ENCODE data around the gene G6PC2. TPM values are rescaled to one million over a fixed set of nuclear protein-coding genes. Genes with fewer than 3 reads are reported as not detected.
"Not testable (repeated sequence)": the region's sequence is repeated elsewhere in the genome, so short reads cannot be mapped to it uniquely, and the experiment has no call there.

Gene G6PC2
- total RNA-seq, 1 donor from 2014 or later, result not detected

GRCh38 chr2:168874368-168875054 lies 26.6 kb upstream of the G6PC2 start:
- FAIRE-seq (no peak), DNase-seq (ENCODE audit: low read depth) (no peak)
- Mint-ChIP-seq H3K27me3 (ENCODE audit: low read depth, unreplicated experiment) (no peaks in the 10 kb centered on the region), H3K9me3 (ENCODE audit: unreplicated experiment) (no peaks in the 10 kb centered on the region), H3K36me3 (ENCODE audit: low read depth, unreplicated experiment) (no peaks in the 10 kb centered on the region), H3K4me1 (ENCODE audit: low read depth, unreplicated experiment) (no peaks in the 10 kb centered on the region), H3K4me3 (ENCODE audit: unreplicated experiment) (no peak overlapping the region), H3K27ac (ENCODE audit: unreplicated experiment) (no peak overlapping the region)
- Histone ChIP-seq H3K36me3 (ENCODE audit: insufficient read depth, low read length) (no peaks in the 10 kb centered on the region), H3K9ac (ENCODE audit: low read length) (no peak overlapping the region), H4K20me1 (ENCODE audit: insufficient read depth, low read length) (no peaks in the 10 kb centered on the region), H3K4me1 (ENCODE audit: insufficient read depth, low read length) (no peaks in the 10 kb centered on the region), H3K27me3 (ENCODE audit: insufficient read depth, low read length) (no peaks in the 10 kb centered on the region), H3K9me3 (ENCODE audit: insufficient read depth, low read depth, low read length) (no peaks in the 10 kb centered on the region), H2AFZ (ENCODE audit: low read depth, low read length) (no peak overlapping the region), H3K27ac (ENCODE audit: low read depth, low read length) (no peak overlapping the region), H3K4me3 (ENCODE audit: insufficient read depth, low read depth, low read length) (no peak overlapping the region), H3K79me2 (ENCODE audit: insufficient read depth, low read length) (no peaks in the 10 kb centered on the region), H3K4me2 (ENCODE audit: low read length) (no peak overlapping the region)
- TF ChIP-seq EZH2 (IDR thresholded peaks at IDR 0.05; ENCODE audit: insufficient read depth, low read length) (no peak), CTCF (IDR thresholded peaks at IDR 0.05; ENCODE audit: insufficient read depth, low read depth, low read length) (no peak)

- not testable (repeated sequence) for H3K79me2 ChIP-seq (ENCODE audit: insufficient read depth, low read length); H3K4me1 ChIP-seq (ENCODE audit: insufficient read depth, low read length); H3K36me3 Mint-ChIP-seq (ENCODE audit: low read depth, unreplicated experiment); FAIRE-seq; DNase-seq (ENCODE audit: low read depth); H3K27me3 ChIP-seq (ENCODE audit: insufficient read depth, low read length); H3K9me3 ChIP-seq (ENCODE audit: insufficient read depth, low read depth, low read length); H3K4me2 ChIP-seq (ENCODE audit: low read length); H3K36me3 ChIP-seq (ENCODE audit: insufficient read depth, low read length); H3K9ac ChIP-seq (ENCODE audit: low read length); H3K27ac ChIP-seq (ENCODE audit: low read depth, low read length); H3K27me3 Mint-ChIP-seq (ENCODE audit: low read depth, unreplicated experiment); H3K4me1 Mint-ChIP-seq (ENCODE audit: low read depth, unreplicated experiment); H2AFZ ChIP-seq (ENCODE audit: low read depth, low read length); H3K27ac Mint-ChIP-seq (ENCODE audit: unreplicated experiment); H3K4me3 ChIP-seq (ENCODE audit: insufficient read depth, low read depth, low read length); H3K4me3 Mint-ChIP-seq (ENCODE audit: unreplicated experiment); H3K9me3 Mint-ChIP-seq (ENCODE audit: unreplicated experiment); H4K20me1 ChIP-seq (ENCODE audit: insufficient read depth, low read length)
Measured at GRCh38 chr2:168882163-168882562, 18.9 kb upstream of the G6PC2 start.

- DNase-seq (ENCODE audit: low read depth) (peak; percentile 40), FAIRE-seq (no peak)
- Mint-ChIP-seq H3K4me1 (ENCODE audit: low read depth, unreplicated experiment) (no peaks in the 10 kb centered on the region), H3K27me3 (ENCODE audit: low read depth, unreplicated experiment) (no peaks in the 10 kb centered on the region), H3K36me3 (ENCODE audit: low read depth, unreplicated experiment) (no peaks in the 10 kb centered on the region), H3K4me3 (ENCODE audit: unreplicated experiment) (no peak overlapping the region), H3K9me3 (ENCODE audit: unreplicated experiment) (no peaks in the 10 kb centered on the region), H3K27ac (ENCODE audit: unreplicated experiment) (no peak overlapping the region)
- peaks cover 3% of the 10 kb centered on the region for H3K36me3 ChIP-seq (ENCODE audit: insufficient read depth, low read length)
- no peaks in the 10 kb centered on the region for H4K20me1 ChIP-seq (ENCODE audit: insufficient read depth, low read length)
- no peaks in the 10 kb centered on the region for H3K9me3 ChIP-seq (ENCODE audit: insufficient read depth, low read depth, low read length)
- H3K27me3 ChIP-seq (ENCODE audit: insufficient read depth, low read length), result no peaks in the 10 kb centered on the region
- peak overlapping the region; percentile 0 for H3K4me2 ChIP-seq (ENCODE audit: low read length)
- H3K9ac ChIP-seq (ENCODE audit: low read length), result no peak overlapping the region
- no peak overlapping the region for H2AFZ ChIP-seq (ENCODE audit: low read depth, low read length)
- no peaks in the 10 kb centered on the region for H3K4me1 ChIP-seq (ENCODE audit: insufficient read depth, low read length)
- no peak overlapping the region for H3K4me3 ChIP-seq (ENCODE audit: insufficient read depth, low read depth, low read length)
- TF ChIP-seq EZH2 (IDR thresholded peaks at IDR 0.05; ENCODE audit: insufficient read depth, low read length) (no peak), CTCF (IDR thresholded peaks at IDR 0.05; ENCODE audit: insufficient read depth, low read depth, low read length) (no peak)
- H3K79me2 ChIP-seq (ENCODE audit: insufficient read depth, low read length), result peaks cover 21% of the 10 kb centered on the region
- no peak overlapping the region for H3K27ac ChIP-seq (ENCODE audit: low read depth, low read length)
Measured at GRCh38 chr2:168884975-168885374, 16.1 kb upstream of the G6PC2 start.

Measured in astrocyte (in vitro differentiated cells and primary cell).